Heart left ventricle (tissue), 16 donors: ENCODE results near the gene PIGP. TPM values are rescaled to one million over a fixed set of nuclear protein-coding genes. Genes with fewer than 3 reads are reported as not detected.

Experiments used
- ATAC-seq, 4 donors: fragments of 200-7000 bp; cut with Tn5 transposase; one replicate each; pipeline ENCODE4 v1.9.1; 2020 to 2022; ENCODE audit warnings: moderate library complexity in 4 of 4, mild to moderate bottlenecking in 3 of 4, moderate number of reproducible peaks in 1 of 4
- DNase-seq, 5 donors: peaks; one replicate each; pipeline ENCODE4 v3.0.0-alpha.2; 2020
- H3K27ac ChIP-seq, 12 donors: fragments of 200-600 bp; sonication (generic) in 4 of 12; one replicate each; pipeline versions ENCODE4 v1.5.0 to v1.8.0; 2016 to 2022; ENCODE audit warnings: mild to moderate bottlenecking in 2 of 12
- H3K27me3 ChIP-seq, 9 donors: fragments of 200-600 bp; sonication (generic) in 2 of 9; one replicate each; pipeline versions ENCODE4 v1.5.1 to v1.8.0; 2016 to 2022; ENCODE audit warnings: mild to moderate bottlenecking in 3 of 9
- H3K36me3 ChIP-seq, 9 donors: fragments of 200-600 bp; sonication (generic) in 2 of 9; one replicate each; pipeline versions ENCODE4 v1.5.0 to v1.8.0; 2018 to 2022; ENCODE audit warnings: mild to moderate bottlenecking in 2 of 9
- H3K4me1 ChIP-seq, 12 donors: fragments of 200-600 bp; sonication (generic) in 4 of 12; one replicate each; pipeline versions ENCODE4 v1.5.0 to v1.8.0; 2016 to 2022; ENCODE audit warnings: mild to moderate bottlenecking in 3 of 12
- H3K4me3 ChIP-seq, 12 donors: fragments of 200-600 bp; sonication (generic) in 4 of 12; one replicate each; pipeline versions ENCODE4 v1.5.0 to v1.8.0; 2017 to 2022; ENCODE audit warnings: mild to moderate bottlenecking in 9 of 12, moderate library complexity in 4 of 12
- H3K9me3 ChIP-seq, 12 donors: fragments of 200-600 bp; sonication (generic) in 4 of 12; one replicate each; pipeline versions ENCODE4 v1.5.0 to v1.8.0; 2016 to 2022; ENCODE audit warnings: mild to moderate bottlenecking in 1 of 12
- POLR2A ChIP-seq, 2 donors: fragments of 450-650 bp; IDR thresholded peaks; one replicate each; pipeline ENCODE4 v1.6.1; 2017; ENCODE audit warnings: antibody characterized with exemption in 2 of 2, mild to moderate bottlenecking in 2 of 2, moderate library complexity in 2 of 2
- WGBS, 4 donors: extraction: QIAGEN DNeasy Blood & Tissue Kit in 2 of 4; methylation state at CpG; one replicate each; pipeline versions ENCODE4 v1.1.5 to v1.1.7; 2013 to 2018; 5-methylcytosine and 5-hydroxymethylcytosine counted together
- intact Hi-C, 10 donors: fragments of 100-400 bp; cut with DNase I; formaldehyde crosslinking; loops; one replicate each; pipeline versions ENCODE4 v1.11.1 to v1.14.2; 2022
- polyA plus RNA-seq, 2 donors: library from polyadenylated mRNA; stranded (reverse); fragments of 200-250 nt; gene quantifications; one replicate each; pipeline ENCODE4 v1.2.3, GENCODE V29; 2013
- total RNA-seq, 9 donors: library from RNA; depleted of rRNA in 2 of 9; stranded (reverse); fragments of >200 nt in 2 of 9; fragmentation: NEBNext Ultra II Directional in 3 of 9; extraction: Animal tissue kit (Norgen Biotek cat#: 25700) in 3 of 9; gene quantifications; one replicate each; pipeline versions ENCODE4 v1.1.0 to v1.2.4, GENCODE V29; 2016 to 2023
- TF ChIP-seq, protein P1 (sequence below), 12 donors: fragments of 200-600 bp; sonication (generic) in 4 of 12; IDR thresholded peaks; one replicate each; pipeline versions ENCODE4 v1.5.0 to v1.8.0; 2018 to 2022; ENCODE audit warnings: antibody characterized with exemption in 12 of 12, mild to moderate bottlenecking in 5 of 12
- donor health status: ischemic (EF 13 %, LVEDD 7.1; RV severe dilation, severe dysfunction).
- donor health status: healthy with polysubstance abuse.
- donor health status: DM: no; HTN: yes; CAD: no.
- donor health status: DM: no; HTN: no; CAD: no.
- donor health status: ischemic (EF 25% LVEDD 6.9; RV normal size, moderate dysfunction).
- donor health status: ischemic (EF 25% LVEDD 5.7; RV mildly dilated, moderate dysfunction).
- donor health status: healthy.
- donor health status: DM: yes; HTN: yes; CAD: no.
- donor health status: ischemic (EF 35%, LVEDD 5.7; RV mildly dilated, moderate dysfunction).
- donor health status: nonischemic (EF 11% LVEDD 7.7; RV severe dilation, severe dysfunction).
- donor health status: DM: yes; HTN: yes; CAD: no.
- donor health status: PGD.
- donor health status: ischemic (EF 29% LVEDD 5.4; RV normal size, mild dysfunction).
- donor health status: nonischemic (EF 23%, LVEDD 6.1; RV moderate dilation, normal function).

PIGP gene
- total and polyA plus RNA-seq, 11 donors, result 30.7 to 44.9 (median 37.1) TPM

DNA sequence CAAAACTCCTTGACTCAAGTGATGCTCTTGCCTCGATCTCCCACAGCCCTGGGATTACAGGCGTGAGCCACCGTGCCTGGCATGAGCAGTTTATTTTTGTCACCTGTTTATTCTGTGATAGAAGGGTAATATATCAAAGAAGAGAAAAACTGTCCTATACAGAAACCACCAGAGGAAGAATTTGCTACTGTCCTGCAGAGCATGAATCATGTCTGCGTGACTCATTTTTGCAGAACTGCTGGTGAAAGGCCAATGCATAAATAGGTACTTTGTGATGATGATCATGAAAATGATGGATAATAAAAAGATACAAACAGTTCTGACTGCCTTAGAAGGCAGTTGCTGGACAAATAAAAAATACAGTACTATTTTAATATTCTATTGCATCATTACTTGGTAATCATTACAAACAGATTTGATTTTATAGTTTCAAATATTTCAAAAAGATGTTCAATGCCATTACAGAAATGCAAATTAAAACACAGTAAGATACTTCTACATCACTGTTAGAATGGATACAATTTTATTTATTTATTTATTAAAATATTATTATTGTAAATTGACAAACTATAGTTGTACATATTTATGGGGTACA, 39.9 kb downstream of the PIGP start:
- no peaks in the 10 kb centered on the region for H3K36me3 ChIP-seq
- WGBS, 4 donors, result 75 to 87% (median 84%) methylated on average over 4 of the region's 4 CpGs
- peaks cover 0 to 3% (median 0%) of the 10 kb centered on the region in 9 donors for H3K27me3 ChIP-seq
- ATAC-seq (no peak), DNase-seq (no peak)
- H3K4me3 ChIP-seq, result no peak overlapping the region
- H3K9me3 ChIP-seq, result no peaks in the 10 kb centered on the region
- intact Hi-C loops, result no loop called here
- TF ChIP-seq, protein P1, sequence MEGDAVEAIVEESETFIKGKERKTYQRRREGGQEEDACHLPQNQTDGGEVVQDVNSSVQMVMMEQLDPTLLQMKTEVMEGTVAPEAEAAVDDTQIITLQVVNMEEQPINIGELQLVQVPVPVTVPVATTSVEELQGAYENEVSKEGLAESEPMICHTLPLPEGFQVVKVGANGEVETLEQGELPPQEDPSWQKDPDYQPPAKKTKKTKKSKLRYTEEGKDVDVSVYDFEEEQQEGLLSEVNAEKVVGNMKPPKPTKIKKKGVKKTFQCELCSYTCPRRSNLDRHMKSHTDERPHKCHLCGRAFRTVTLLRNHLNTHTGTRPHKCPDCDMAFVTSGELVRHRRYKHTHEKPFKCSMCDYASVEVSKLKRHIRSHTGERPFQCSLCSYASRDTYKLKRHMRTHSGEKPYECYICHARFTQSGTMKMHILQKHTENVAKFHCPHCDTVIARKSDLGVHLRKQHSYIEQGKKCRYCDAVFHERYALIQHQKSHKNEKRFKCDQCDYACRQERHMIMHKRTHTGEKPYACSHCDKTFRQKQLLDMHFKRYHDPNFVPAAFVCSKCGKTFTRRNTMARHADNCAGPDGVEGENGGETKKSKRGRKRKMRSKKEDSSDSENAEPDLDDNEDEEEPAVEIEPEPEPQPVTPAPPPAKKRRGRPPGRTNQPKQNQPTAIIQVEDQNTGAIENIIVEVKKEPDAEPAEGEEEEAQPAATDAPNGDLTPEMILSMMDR (IDR thresholded peaks at IDR 0.05), result no peak
- TF ChIP-seq POLR2A (IDR thresholded peaks at IDR 0.05), result no peak
- no peak overlapping the region for H3K27ac ChIP-seq
- no peaks in the 10 kb centered on the region for H3K4me1 ChIP-seq

DNA sequence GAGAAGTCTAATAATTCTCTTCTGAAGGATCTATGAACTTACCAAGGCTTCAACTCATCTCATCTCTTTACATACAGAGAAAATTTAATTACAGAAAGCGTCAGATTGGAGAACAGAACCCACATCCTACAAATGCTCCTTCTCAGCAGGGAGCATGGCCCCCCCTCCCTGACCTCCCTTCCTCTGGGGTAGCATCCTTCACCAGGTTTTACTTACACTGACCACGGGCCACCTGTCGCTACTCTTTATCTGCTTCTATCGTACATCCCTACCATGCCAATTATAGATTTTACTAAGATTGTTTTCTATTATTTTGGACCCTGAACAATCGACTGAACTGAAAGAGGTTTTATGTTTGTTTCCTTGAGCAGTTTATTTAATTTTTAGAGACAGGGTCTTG, 40.6 kb downstream of the PIGP start:
- TF ChIP-seq POLR2A (IDR thresholded peaks at IDR 0.05), result no peak
- TF ChIP-seq, protein P1 (IDR thresholded peaks at IDR 0.05), result no peak
- no peak for DNase-seq
- no peaks in the 10 kb centered on the region for H3K36me3 ChIP-seq
- H3K27ac ChIP-seq, result no peak overlapping the region
- 82 to 90% (median 86%) methylated on average over 5 of the region's 5 CpGs for WGBS, 4 donors
- no peak overlapping the region for H3K4me3 ChIP-seq
- ATAC-seq, result no peak
- peaks cover 0 to 3% (median 0%) of the 10 kb centered on the region in 9 donors for H3K27me3 ChIP-seq
- intact Hi-C loops, result no loop called here
- H3K9me3 ChIP-seq, result no peaks in the 10 kb centered on the region
- H3K4me1 ChIP-seq, result no peaks in the 10 kb centered on the region

DNA sequence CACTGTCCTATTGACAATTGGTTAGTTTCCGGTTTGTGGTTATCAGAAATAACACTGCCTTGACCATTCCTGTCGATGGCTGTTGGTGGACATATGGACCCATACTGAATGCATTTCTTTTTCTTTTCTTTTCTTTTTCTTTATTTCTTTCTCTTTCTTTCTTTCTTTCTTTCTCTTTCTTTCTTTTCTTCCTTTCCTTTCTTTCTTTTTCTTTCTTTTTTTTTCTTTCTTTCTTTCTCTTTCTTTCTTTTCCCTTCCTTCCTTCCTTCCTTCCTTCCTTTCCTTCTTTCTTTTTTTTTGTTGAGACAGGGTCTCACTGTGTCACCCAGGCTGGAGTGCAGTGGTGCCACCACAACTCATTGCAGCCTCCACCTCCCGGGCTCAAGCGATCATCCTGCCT, 42.0 kb downstream of the PIGP start:
- ATAC-seq, result no peak
- Histone ChIP-seq H3K36me3 (no peaks in the 10 kb centered on the region), H3K9me3 (no peaks in the 10 kb centered on the region), H3K4me1 (no peaks in the 10 kb centered on the region), H3K4me3 (no peak overlapping the region), H3K27me3 (peaks cover 0 to 10% (median 0%) of the 10 kb centered on the region in 9 donors), H3K27ac (no peak overlapping the region)
- intact Hi-C loops, result no loop called here
- 89 to 95% (median 92%) methylated on average over 4 of the region's 4 CpGs for WGBS, 4 donors
- TF ChIP-seq, protein P1 (IDR thresholded peaks at IDR 0.05), result no peak
- no peak for DNase-seq

DNA sequence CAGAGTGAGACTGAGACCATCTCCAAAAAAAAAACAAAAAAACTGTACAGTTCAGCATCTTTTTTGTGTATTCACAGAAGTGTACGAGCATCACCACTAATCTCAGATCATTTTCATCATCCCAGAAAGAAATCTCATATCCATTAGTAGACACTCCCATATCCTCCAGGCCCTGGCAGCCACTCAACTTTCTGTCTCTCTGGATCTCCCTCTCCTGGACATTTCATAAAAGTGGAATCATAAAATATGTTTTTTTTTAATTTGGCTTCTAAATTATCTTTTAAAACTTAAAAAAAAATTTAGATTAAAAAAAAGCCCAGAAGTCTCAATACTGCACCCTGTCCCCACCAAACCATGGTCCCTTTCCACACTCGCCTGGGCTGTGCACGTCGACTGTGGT, 44.3 kb downstream of the PIGP start:
- Histone ChIP-seq H3K4me3 (no peak overlapping the region), H3K36me3 (no peaks in the 10 kb centered on the region), H3K27ac (no peak overlapping the region), H3K4me1 (no peaks in the 10 kb centered on the region), H3K27me3 (peaks cover 0 to 11% (median 0%) of the 10 kb centered on the region in 9 donors), H3K9me3 (no peaks in the 10 kb centered on the region)
- 77 to 85% (median 79%) methylated on average over 4 of the region's 4 CpGs for WGBS, 4 donors
- TF ChIP-seq POLR2A (IDR thresholded peaks at IDR 0.05), result no peak
- TF ChIP-seq, protein P1 (IDR thresholded peaks at IDR 0.05), result no peak
- DNase-seq (no peak), ATAC-seq (no peak)
- intact Hi-C loops, result no loop called here
